ENCODE results near the gene TRAPPC10. TPM values are rescaled to one million over a fixed set of nuclear protein-coding genes. Genes with fewer than 3 reads are reported as not detected.

The TRAPPC10 gene
- total RNA-seq, 2 donors from 2014 or later = 36.8 to 40.1 TPM

DNA sequence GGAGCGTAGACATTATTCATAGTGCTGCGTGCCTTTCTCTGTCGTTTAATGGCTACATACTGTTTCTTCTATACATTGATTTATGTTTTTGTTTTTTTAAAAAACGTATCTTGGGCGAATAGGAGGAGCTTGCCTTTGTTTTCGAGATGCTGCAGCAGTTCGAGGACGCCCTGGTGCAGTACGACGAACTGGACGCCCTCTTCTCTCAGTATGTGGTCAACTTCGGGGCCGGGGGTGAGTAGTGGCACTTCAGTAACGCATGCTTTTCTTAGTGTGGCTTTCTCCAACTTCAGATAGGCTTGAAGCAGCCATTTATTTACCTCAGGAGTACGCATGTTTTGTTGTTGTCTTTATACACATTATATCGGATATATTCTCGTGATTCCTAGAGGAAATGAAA, 46.9 kb downstream of the TRAPPC10 start:
- H3K4me3 Mint-ChIP-seq = no peak overlapping the region
- no peaks in the 10 kb centered on the region for H3K9me3 Mint-ChIP-seq
- Histone ChIP-seq H3K9me3 (ENCODE audit: control insufficient read depth, low read length) (no peaks in the 10 kb centered on the region), H3K4me1 (ENCODE audit: control insufficient read depth, insufficient read depth, low read length) (no peaks in the 10 kb centered on the region), H3K9ac (ENCODE audit: extremely low read depth, low read length, poor library complexity, severe bottlenecking) (no peak overlapping the region), H3K4me3 (ENCODE audit: low read length) (no peak overlapping the region), H3K27me3 (ENCODE audit: control insufficient read depth, insufficient read depth, low read length, poor library complexity, severe bottlenecking) (no peaks in the 10 kb centered on the region), H3K36me3 (ENCODE audit: control insufficient read depth, insufficient read depth, low read length) (peaks cover 59% of the 10 kb centered on the region), H3K27ac (ENCODE audit: low read depth, low read length) (no peak overlapping the region)
- H3K27ac Mint-ChIP-seq = no peak overlapping the region
- H3K36me3 Mint-ChIP-seq (ENCODE audit: low read depth) = peaks cover 46% of the 10 kb centered on the region
- H3K4me1 Mint-ChIP-seq = peaks cover 5% of the 10 kb centered on the region
- WGBS, 2 experiments (ENCODE audit: insufficient coverage in 1 of 2, insufficient read length in 1 of 2) = 95 to 97% methylated on average over 13 to 15 of the region's 17 CpGs
- no peaks in the 10 kb centered on the region for H3K27me3 Mint-ChIP-seq (ENCODE audit: insufficient read depth)
- TF ChIP-seq, protein P1, sequence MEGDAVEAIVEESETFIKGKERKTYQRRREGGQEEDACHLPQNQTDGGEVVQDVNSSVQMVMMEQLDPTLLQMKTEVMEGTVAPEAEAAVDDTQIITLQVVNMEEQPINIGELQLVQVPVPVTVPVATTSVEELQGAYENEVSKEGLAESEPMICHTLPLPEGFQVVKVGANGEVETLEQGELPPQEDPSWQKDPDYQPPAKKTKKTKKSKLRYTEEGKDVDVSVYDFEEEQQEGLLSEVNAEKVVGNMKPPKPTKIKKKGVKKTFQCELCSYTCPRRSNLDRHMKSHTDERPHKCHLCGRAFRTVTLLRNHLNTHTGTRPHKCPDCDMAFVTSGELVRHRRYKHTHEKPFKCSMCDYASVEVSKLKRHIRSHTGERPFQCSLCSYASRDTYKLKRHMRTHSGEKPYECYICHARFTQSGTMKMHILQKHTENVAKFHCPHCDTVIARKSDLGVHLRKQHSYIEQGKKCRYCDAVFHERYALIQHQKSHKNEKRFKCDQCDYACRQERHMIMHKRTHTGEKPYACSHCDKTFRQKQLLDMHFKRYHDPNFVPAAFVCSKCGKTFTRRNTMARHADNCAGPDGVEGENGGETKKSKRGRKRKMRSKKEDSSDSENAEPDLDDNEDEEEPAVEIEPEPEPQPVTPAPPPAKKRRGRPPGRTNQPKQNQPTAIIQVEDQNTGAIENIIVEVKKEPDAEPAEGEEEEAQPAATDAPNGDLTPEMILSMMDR (conservative IDR thresholded peaks at IDR 0.05) = no peak
- no peak for DNase-seq

DNA sequence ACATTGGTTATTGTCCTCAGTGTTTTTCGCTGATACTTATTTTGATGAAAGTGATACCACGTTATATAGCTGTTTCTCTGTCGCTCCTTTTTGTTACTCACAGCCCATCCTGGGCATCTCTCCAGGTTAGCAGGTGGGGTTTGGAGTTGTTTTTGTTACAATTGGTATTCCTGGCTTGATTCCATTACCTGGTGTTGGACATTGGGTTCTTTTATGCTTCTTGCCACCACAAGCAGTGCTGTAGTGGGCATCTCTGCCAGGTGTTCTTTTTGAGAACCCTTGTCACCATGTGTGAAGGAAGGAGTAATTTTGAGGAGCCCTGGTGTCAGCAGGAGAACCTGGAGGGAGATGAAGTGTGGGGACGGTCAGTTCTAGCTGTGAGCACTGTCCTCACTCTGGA, 47.6 kb downstream of the TRAPPC10 start:
- TF ChIP-seq, protein P1 (conservative IDR thresholded peaks at IDR 0.05) = no peak
- no peak overlapping the region for H3K27ac ChIP-seq (ENCODE audit: low read depth, low read length)
- no peaks in the 10 kb centered on the region for H3K27me3 ChIP-seq (ENCODE audit: control insufficient read depth, insufficient read depth, low read length, poor library complexity, severe bottlenecking)
- no peak overlapping the region for H3K9ac ChIP-seq (ENCODE audit: extremely low read depth, low read length, poor library complexity, severe bottlenecking)
- H3K9me3 Mint-ChIP-seq = no peaks in the 10 kb centered on the region
- no peak overlapping the region for H3K4me3 Mint-ChIP-seq
- DNase-seq = no peak
- no peak overlapping the region for H3K4me3 ChIP-seq (ENCODE audit: low read length)
- H3K36me3 ChIP-seq (ENCODE audit: control insufficient read depth, insufficient read depth, low read length) = peaks cover 59% of the 10 kb centered on the region
- H3K36me3 Mint-ChIP-seq (ENCODE audit: low read depth) = peaks cover 47% of the 10 kb centered on the region
- H3K27ac Mint-ChIP-seq = no peak overlapping the region
- no peaks in the 10 kb centered on the region for H3K9me3 ChIP-seq (ENCODE audit: control insufficient read depth, low read length)
- H3K4me1 Mint-ChIP-seq = peaks cover 2% of the 10 kb centered on the region
- H3K27me3 Mint-ChIP-seq (ENCODE audit: insufficient read depth) = no peaks in the 10 kb centered on the region
- no peaks in the 10 kb centered on the region for H3K4me1 ChIP-seq (ENCODE audit: control insufficient read depth, insufficient read depth, low read length)
- 89 to 100% methylated on average over 2 to 4 of the region's 4 CpGs for WGBS, 2 experiments (ENCODE audit: insufficient coverage in 1 of 2, insufficient read length in 1 of 2)

DNA sequence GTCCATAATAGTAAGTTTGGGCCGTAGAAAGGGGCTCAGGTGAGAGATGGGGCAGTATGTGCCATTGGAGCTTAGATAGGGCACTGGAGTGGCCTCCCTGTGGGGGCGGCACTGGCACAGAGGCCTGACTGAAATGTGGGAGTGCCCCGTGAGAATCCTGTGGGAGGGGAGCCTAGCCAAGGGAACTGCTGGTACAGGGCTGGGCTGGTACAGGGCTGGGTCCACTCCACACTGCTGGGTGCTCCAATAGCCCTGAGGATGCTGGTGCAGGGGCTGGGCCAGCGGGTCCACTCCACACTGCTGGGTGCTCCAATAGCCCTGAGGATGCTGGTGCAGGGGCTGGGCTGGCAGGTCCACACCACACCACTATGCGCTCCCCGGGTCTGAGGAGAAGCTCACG, 50.3 kb downstream of the TRAPPC10 start:
- Histone ChIP-seq H3K36me3 (ENCODE audit: control insufficient read depth, insufficient read depth, low read length) (peaks cover 50% of the 10 kb centered on the region), H3K4me3 (ENCODE audit: low read length) (no peak overlapping the region), H3K4me1 (ENCODE audit: control insufficient read depth, insufficient read depth, low read length) (no peaks in the 10 kb centered on the region), H3K9ac (ENCODE audit: extremely low read depth, low read length, poor library complexity, severe bottlenecking) (no peak overlapping the region), H3K27ac (ENCODE audit: low read depth, low read length) (no peak overlapping the region), H3K9me3 (ENCODE audit: control insufficient read depth, low read length) (no peaks in the 10 kb centered on the region), H3K27me3 (ENCODE audit: control insufficient read depth, insufficient read depth, low read length, poor library complexity, severe bottlenecking) (no peaks in the 10 kb centered on the region)
- H3K4me3 Mint-ChIP-seq = no peak overlapping the region
- no peak for DNase-seq
- H3K27ac Mint-ChIP-seq = no peak overlapping the region
- no peaks in the 10 kb centered on the region for H3K27me3 Mint-ChIP-seq (ENCODE audit: insufficient read depth)
- H3K4me1 Mint-ChIP-seq = peaks cover 4% of the 10 kb centered on the region
- WGBS, 2 experiments (ENCODE audit: insufficient coverage in 1 of 2, insufficient read length in 1 of 2) = 93 to 97% methylated on average over 6 to 7 of the region's 7 CpGs
- TF ChIP-seq, protein P1 (conservative IDR thresholded peaks at IDR 0.05) = no peak
- H3K9me3 Mint-ChIP-seq = no peaks in the 10 kb centered on the region
- peaks cover 36% of the 10 kb centered on the region for H3K36me3 Mint-ChIP-seq (ENCODE audit: low read depth)

Data from endodermal cell (in vitro differentiated cells).